GM18519 (cell line): ENCODE measurements around the gene ZRANB3.

Experiments
- ATAC-seq: cut with Tn5 transposase; IDR thresholded peaks from one replicate; pipeline ENCODE4 v1.9.1; 2021; ENCODE audit warnings: mild to moderate bottlenecking, moderate library complexity; ENCODE audit not compliant: unreplicated experiment, low FRiP score

ZRANB3 gene

GRCh38 chr2:135186054-135186453 lies 345.0 kb downstream of the ZRANB3 start:
- no peak for ATAC-seq

GRCh38 chr2:135183822-135184221 lies 347.2 kb downstream of the ZRANB3 start:
- no peak for ATAC-seq

- ATAC-seq, result no peak
Observed at GRCh38 chr2:135182601-135183000, 348.4 kb downstream of the ZRANB3 start.

- ATAC-seq, result no peak
Observed at GRCh38 chr2:135182190-135182589, 348.8 kb downstream of the ZRANB3 start.

GRCh38 chr2:135179689-135180088 lies 351.3 kb downstream of the ZRANB3 start:
- no peak for ATAC-seq

DNA sequence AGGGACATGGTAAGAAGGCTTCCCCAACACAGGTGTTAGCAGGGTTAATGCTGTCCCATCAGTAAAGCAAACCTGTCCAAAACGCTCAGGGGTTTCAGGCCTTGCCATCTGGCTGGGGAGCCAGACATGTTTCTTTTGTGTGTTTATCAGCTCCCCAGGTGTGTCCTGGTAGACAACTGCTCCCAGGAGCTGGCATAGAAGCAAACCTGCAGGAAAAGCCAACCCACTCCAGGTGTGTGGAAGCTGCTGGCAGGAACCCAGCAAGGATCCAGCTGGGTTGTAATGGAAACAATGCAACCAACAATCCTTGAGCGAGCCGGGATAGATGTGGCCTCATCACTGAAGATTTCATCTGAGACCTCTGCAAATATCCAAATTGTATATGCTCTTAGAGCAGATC lies 355.8 kb downstream of the ZRANB3 start:
- no peak for ATAC-seq

GRCh38 chr2:135174810-135175093 lies 356.3 kb downstream of the ZRANB3 start:
- ATAC-seq, result no peak

GRCh38 chr2:135174049-135174809 lies 356.8 kb downstream of the ZRANB3 start:
- no peak for ATAC-seq

DNA sequence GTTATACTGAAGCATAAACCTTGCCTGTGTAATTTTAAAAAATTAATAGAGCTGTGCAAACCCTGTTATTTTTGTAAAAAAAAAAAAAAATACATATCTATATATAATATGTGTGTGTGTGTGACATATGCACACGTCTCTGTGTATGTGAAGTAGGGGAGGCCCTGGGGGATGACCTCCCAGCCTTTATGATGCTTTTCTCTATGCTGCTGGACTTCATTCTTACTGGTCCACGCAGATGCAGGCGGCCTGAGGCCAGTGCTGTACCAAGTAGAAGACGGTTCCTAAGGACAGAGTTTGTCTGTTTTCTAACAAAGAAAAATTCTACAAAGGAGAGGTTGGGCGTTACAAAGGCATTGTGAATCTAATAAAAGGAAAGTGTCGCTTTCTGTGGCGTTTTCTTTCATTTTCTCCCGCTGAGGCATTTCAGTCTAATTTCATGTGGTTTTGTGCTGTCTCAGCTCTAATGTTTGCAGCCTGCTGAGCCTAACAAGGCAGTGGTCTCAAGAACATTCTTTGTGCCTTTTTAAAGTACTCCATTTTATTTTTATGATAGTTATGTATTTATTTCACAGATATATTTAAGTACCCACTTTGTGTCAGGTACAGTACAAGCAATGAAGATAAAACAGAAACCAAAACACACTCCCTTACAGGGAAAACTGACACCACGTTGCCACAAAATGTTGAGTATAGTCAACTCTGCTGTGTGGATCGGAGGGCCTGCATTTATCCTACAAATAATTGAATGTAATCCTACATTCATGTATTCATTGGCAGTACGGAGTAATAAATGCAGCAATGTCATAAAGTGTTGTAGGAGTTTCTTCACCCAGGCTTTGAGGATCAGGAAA lies 360.9 kb downstream of the ZRANB3 start:
- no peak for ATAC-seq

DNA sequence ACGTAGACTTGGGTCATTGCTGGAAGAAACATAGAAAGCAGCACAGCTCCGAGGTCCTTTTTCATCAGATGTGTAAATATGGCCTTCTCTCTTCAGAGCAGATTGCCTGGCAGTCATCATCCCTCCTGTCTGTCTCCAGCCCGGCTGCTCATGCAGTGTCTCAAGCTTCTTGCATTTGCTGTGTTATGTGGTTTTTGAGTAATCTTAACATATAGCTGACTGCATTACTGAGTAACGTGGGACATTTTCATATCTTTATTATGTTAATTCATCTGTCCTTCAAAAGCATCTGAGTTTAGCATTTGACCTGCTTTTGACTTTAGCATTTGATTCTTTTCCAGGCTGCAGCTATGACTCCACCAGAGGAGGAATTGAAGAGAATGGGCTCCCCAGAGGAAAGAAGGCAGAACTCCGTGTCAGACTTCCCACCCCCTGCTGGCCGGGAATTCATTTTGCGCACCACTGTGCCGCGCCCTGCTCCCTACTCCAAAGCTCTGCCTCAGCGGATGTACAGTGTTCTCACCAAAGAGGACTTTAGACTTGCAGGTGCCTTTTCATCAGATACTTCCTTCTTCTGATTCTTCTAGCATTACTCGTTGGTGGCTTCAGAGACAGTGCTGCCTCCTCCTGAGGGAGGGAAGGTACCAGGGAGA lies 362.7 kb downstream of the ZRANB3 start:
- ATAC-seq, result no peak

GRCh38 chr2:135167273-135167672 lies 363.7 kb downstream of the ZRANB3 start:
- ATAC-seq, result no peak

DNA sequence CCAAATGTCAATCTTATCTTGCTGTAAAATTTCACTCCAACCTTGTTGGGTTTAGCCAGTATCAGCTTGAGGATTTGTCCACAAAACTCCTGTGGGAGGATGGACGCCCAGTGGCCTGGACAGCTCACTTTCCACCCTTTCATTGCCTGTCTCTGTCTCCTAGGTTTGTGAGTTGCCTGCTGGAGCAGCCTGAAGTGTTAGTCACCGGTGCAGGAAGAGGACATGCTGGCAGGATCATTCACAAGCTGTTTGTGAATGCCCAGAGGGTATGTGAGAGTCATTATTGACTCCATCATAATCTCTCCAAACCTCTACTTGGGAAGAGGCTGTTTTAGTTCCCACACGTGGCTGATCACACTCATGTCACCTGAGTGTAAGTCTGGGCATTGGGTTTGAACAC lies 366.6 kb downstream of the ZRANB3 start:
- ATAC-seq, result no peak

- no peak for ATAC-seq
Observed at GRCh38 chr2:135163901-135164300, 367.1 kb downstream of the ZRANB3 start.

DNA sequence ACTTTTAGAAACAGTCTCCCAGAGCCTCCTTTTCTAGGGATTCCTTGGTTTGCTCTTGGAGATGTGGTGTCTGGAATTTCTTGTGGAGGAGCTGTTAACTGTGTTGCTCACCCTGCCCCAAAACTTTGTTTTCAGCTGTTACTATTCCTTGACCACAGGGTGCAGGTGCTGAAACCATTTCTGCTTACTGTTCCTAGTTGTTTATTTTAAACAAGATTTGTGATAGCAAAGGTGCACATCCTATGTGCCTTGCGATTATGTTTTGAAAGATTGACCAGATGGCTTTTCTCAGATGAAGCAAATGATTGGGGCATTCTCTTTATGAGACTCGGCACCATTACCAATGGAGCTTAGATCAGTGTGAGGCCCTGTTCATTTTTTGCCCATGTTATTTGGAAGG lies 367.7 kb downstream of the ZRANB3 start:
- no peak for ATAC-seq

DNA sequence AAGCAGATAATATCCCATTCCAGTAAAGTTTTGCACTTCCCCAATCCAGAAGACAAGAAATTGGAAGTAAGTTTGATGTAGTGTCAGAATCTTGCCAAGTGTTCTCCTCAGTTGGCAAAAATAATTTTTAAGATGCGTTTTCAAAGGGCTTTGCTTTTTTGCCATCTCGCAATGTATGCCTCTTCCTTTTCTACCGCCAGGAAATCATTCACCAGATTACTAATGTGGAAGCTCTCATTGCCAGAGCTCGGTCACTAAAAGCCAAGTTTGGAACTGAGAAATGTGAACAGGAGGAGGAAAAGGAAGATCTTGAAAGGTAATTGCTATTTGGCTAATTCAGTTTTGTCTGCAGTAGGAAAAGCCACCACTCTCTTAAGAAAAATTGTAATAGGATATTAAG lies 368.2 kb downstream of the ZRANB3 start:
- no peak for ATAC-seq

DNA sequence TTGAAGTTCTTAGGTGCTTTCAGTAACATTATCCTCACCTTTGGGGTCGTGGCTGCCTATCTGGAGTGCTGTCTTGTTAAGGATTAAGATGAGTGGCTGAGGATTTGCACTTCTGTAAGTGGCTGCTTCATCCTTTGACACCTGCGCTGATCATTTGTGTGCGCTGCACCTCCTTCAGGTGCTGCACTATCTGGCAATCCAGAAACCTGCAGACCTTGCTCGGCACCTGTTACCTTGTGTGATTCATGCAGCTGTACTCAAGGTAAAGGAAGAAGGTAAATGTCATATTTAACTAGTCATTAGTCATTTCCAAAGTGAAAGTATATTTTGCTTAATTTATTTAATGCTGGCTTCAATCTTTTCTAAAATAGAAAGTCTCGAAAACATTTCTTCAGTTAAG lies 368.6 kb downstream of the ZRANB3 start:
- no peak for ATAC-seq

DNA sequence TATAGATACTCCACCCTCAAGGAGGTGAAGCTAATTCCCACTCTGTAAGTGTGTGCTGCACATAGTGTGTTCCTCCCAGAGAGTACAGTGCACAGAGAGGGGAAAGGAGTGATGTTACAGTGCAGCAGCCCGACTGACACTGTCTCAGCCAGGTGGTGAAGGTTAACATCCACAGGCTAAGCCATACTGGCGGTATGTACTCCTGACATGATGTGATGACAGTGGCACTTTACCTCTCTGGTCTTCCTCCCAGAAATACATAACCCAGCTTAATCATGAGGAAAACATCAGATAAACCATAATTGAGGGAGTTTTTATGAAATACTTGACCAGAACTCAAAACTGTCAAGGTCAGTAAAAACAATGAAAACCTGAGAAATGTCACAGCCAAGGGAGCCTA lies 371.8 kb downstream of the ZRANB3 start:
- ATAC-seq, result no peak

- no peak for ATAC-seq
Observed at GRCh38 chr2:135157856-135158255, 373.2 kb downstream of the ZRANB3 start.

DNA sequence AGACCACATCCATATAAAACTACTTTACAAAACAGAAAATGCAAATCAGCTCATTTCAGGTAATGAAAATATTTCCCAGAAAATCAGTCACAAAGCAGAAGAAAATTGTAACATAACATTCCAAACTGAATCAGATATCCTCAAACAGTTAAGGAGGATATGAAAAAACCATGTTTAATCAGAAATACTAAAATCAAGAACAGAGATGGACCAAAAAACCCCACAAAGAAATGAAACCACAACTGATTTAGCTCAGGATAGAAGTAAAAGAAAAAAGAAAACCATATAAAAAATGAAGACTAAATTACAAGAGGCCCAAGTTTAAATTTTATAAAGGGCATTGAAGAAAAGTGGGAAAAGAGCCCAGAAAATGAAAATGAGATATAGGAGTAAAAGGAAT lies 376.1 kb downstream of the ZRANB3 start:
- ATAC-seq, result no peak

DNA sequence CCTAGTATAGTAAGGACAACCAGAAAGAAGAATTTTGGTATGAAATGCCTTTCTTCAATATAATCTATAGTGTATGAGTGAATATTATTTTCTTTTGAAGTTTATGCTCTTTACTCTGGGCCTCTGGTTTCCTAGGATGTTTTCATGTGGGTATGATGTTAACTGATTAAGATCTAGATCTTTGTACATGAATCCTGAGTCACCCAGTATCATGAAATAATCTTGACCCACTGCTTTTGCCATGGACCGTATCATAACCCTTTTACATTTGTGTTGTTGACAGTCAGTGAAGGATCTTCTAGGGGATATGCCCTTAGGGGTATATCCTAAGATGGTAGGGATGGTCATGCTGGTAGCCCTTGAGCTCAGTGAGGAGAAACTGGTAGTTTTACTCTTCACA lies 378.7 kb downstream of the ZRANB3 start:
- no peak for ATAC-seq

DNA sequence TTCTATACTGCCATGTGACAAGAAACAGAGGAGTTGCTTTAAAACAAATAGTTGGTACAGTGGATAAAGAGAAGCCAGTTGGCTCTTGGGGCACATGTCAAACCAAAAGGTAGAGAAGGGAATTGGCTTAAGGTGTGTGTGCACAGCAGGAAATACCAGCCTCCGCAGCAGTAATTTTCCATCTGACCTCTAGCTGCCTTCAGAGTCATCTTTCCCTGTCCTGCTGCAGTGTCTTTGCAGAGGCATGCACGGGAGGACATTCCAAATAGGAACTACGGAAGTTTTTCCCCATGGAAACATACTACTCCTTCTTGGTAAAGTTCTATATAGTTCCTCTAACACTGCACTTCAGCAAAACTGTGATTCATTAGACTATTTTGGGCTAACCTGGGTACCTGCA lies 379.4 kb downstream of the ZRANB3 start:
- ATAC-seq, result no peak

- no peak for ATAC-seq
Observed at GRCh38 chr2:135150725-135151124, 380.3 kb downstream of the ZRANB3 start.
